HG03060 (cell line): ENCODE measurements around the gene SLC25A11.

ENCODE experiments used
- ATAC-seq: cut with Tn5 transposase; IDR thresholded peaks from one replicate; pipeline ENCODE4 v1.9.1; 2021; ENCODE audit warnings: low read depth, moderate number of reproducible peaks; ENCODE audit not compliant: unreplicated experiment

The SLC25A11 gene

GRCh38 chr17:4939796-4940554 lies at the start of gene SLC25A11, which contains the start of gene RNF167:
TSS of gene SLC25A11 (minus strand) at chr17:4940046. CDS start at chr17:4939910, 136 bp downstream.
TSS of gene RNF167 (plus strand) at chr17:4940268. CDS start at chr17:4940910, 642 bp downstream.
- ATAC-seq = peak; percentile 80

- ATAC-seq = no peak
Measured at GRCh38 chr17:4987767-4988567, 48.1 kb upstream of the SLC25A11 start.

- ATAC-seq = no peak
Measured at GRCh38 chr17:4986951-4987766, 47.3 kb upstream of the SLC25A11 start, which contains the start of gene CAMTA2. TSS of gene CAMTA2 (minus strand) at chr17:4987675. CDS start at chr17:4986222, 1,453 bp downstream.

- no peak for ATAC-seq
Measured at GRCh38 chr17:4986403-4986802, 46.6 kb upstream of the SLC25A11 start.

- ATAC-seq = no peak
Measured at GRCh38 chr17:4982305-4982704, 42.5 kb upstream of the SLC25A11 start.

GRCh38 chr17:4980644-4981216 lies 40.9 kb upstream of the SLC25A11 start:
- no peak for ATAC-seq

- ATAC-seq = no peak
Measured at GRCh38 chr17:4978726-4979125, 38.9 kb upstream of the SLC25A11 start.

- no peak for ATAC-seq
Measured at GRCh38 chr17:4974115-4974670, 34.3 kb upstream of the SLC25A11 start.

GRCh38 chr17:4973256-4974114 lies 33.6 kb upstream of the SLC25A11 start:
- ATAC-seq = no peak

GRCh38 chr17:4972752-4973151 lies 32.9 kb upstream of the SLC25A11 start:
- no peak for ATAC-seq

- no peak for ATAC-seq
Measured at GRCh38 chr17:4972322-4972721, 32.5 kb upstream of the SLC25A11 start.

- no peak for ATAC-seq
Measured at GRCh38 chr17:4971826-4972225, 32.0 kb upstream of the SLC25A11 start.

GRCh38 chr17:4970273-4970672 lies 30.4 kb upstream of the SLC25A11 start:
- no peak for ATAC-seq

GRCh38 chr17:4969551-4970173 lies 29.8 kb upstream of the SLC25A11 start:
- no peak for ATAC-seq

GRCh38 chr17:4969047-4969550 lies 29.3 kb upstream of the SLC25A11 start:
- ATAC-seq = no peak

GRCh38 chr17:4968486-4969046 lies 28.7 kb upstream of the SLC25A11 start:
- ATAC-seq = no peak

GRCh38 chr17:4967539-4968485 lies 28.0 kb upstream of the SLC25A11 start, which contains the start of gene SPAG7:
TSS of gene SPAG7 (minus strand) at chr17:4967817. CDS start at chr17:4967804, 13 bp downstream.
- ATAC-seq = peak; percentile 48
